ENCODE results near the gene MCM6. TPM values are rescaled to one million over a fixed set of nuclear protein-coding genes. Genes with fewer than 3 reads are reported as not detected.
A peak's percentile ranks its signal among the peaks of the same experiment; 100 is the strongest.
"Not testable (repeated sequence)": the region's sequence is repeated elsewhere in the genome, so short reads cannot be mapped to it uniquely, and the experiment has no call there.

The MCM6 gene
- total and polyA plus RNA-seq, 3 experiments from 2014 or later, result 14.8 to 178 (median 175) TPM

DNA sequence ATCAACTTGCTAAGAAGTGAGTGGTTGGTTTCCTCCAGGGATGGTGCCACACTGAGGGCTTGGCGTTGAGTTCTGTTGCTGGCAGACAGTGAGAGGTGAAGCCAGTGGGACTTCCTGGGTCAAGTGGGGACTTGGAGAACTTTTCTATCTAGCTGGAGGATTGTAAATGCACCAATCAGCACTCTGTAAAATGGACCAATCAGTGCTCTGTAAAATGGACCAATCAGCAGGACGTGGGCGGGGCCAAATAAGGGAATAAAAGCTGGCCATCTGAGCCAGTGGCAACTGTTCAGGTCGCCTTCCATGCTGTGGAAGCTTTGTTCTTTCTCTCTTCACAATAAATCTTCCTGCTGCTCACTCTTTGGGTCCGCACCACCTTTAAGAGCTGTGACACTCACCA lies 12.3 kb upstream of the MCM6 start:
- peak overlapping the region in 1 of 8 donors; percentile 13 for H3K27ac Mint-ChIP-seq
- H3K27ac ChIP-seq (ENCODE audit: low read depth, low read length); CTCF ChIA-PET; H3K4me1 Mint-ChIP-seq; H3K4me3 ChIP-seq (ENCODE audit: low read length); H3K4me3 Mint-ChIP-seq; H3K27me3 ChIP-seq (ENCODE audit: insufficient read depth, low read length, poor library complexity, severe bottlenecking); H3K36me3 Mint-ChIP-seq; H3K9me3 Mint-ChIP-seq; H3K9me3 ChIP-seq (ENCODE audit: low read length); H3K36me3 ChIP-seq (ENCODE audit: insufficient read depth, low read length); POLR2A ChIA-PET; DNase-seq; H3K4me1 ChIP-seq (ENCODE audit: insufficient read depth, low read length): not testable (repeated sequence)
- peaks cover 21 to 23% of the 10 kb centered on the region in 2 donors for H3K27me3 Mint-ChIP-seq

DNA sequence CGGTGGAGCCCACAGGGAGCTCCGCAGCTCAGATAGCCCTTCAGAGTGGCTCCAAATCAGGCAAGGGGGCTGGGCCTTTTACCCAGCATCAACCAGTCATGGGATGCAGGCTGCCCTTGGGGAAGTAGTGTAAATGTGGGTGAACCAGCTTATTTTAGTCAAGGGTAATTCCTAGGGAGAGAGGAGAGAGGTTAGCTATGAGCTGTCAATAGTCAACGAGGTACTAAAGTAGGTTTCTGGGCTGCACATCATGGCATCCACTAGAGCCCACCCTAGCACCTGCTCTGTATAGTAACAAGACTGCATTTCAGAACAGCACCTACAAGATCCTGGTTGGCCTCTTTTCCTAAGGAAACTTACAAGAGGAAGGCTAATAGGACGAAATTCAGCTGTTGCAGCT lies 9.5 kb upstream of the MCM6 start:
- Mint-ChIP-seq H3K27ac (no peak overlapping the region), H3K9me3 (peaks cover 0 to 2% (median 0%) of the 10 kb centered on the region in 5 donors), H3K4me3 (no peak overlapping the region), H3K36me3 (peaks cover 0 to 2% (median 0%) of the 10 kb centered on the region in 3 donors), H3K4me1 (no peaks in the 10 kb centered on the region), H3K27me3 (peaks cover 21 to 23% of the 10 kb centered on the region in 2 donors)
- Histone ChIP-seq H3K27ac (ENCODE audit: low read depth, low read length) (no peak overlapping the region), H3K27me3 (ENCODE audit: insufficient read depth, low read length, poor library complexity, severe bottlenecking) (no peaks in the 10 kb centered on the region), H3K4me1 (ENCODE audit: insufficient read depth, low read length) (no peaks in the 10 kb centered on the region), H3K4me3 (ENCODE audit: low read length) (no peak overlapping the region), H3K9me3 (ENCODE audit: low read length) (no peaks in the 10 kb centered on the region), H3K36me3 (ENCODE audit: insufficient read depth, low read length) (no peaks in the 10 kb centered on the region)
- ChIA-PET POLR2A (interaction anchor here (0.6 kb wide), 1 partner anchor 17 kb away, joined by 3 read pairs; no protein-coding TSS in a partner anchor), CTCF (interaction anchor here (1.3 kb wide), 1 partner anchor 88 kb away, joined by 4 read pairs; no protein-coding TSS in a partner anchor)
- no peak for DNase-seq

DNA sequence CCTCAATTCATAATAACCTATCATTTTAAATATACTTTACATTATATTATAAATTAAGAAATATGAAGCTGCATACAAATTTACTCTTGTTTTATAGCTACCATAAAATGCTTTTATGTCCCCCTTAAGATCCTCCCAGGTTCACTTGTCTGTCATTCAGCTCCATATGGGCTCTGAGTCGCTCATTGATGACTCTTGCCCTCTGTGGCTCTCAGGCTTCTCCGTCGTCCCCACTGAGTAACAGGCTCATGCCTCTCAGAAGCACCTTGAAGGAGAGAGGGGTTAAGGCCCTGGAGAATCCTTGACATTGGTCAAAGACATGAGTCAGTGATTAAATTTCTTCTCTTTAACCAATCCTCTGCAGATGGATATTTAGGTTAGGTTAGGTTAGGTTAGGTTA lies 6.2 kb upstream of the MCM6 start:
- H3K4me3 ChIP-seq (ENCODE audit: low read length), result no peak overlapping the region
- H3K9me3 ChIP-seq (ENCODE audit: low read length), result no peaks in the 10 kb centered on the region
- no peaks in the 10 kb centered on the region for H3K4me1 ChIP-seq (ENCODE audit: insufficient read depth, low read length)
- H3K27me3 Mint-ChIP-seq, result peaks cover 16 to 17% of the 10 kb centered on the region in 2 donors
- POLR2A ChIA-PET, result no interaction called here
- no peaks in the 10 kb centered on the region for H3K27me3 ChIP-seq (ENCODE audit: insufficient read depth, low read length, poor library complexity, severe bottlenecking)
- H3K4me3 Mint-ChIP-seq, result no peak overlapping the region
- CTCF ChIA-PET, result no interaction called here
- H3K4me1 Mint-ChIP-seq, result peaks cover 0 to 4% (median 3%) of the 10 kb centered on the region in 3 donors
- no peaks in the 10 kb centered on the region for H3K36me3 ChIP-seq (ENCODE audit: insufficient read depth, low read length)
- no peak overlapping the region for H3K27ac ChIP-seq (ENCODE audit: low read depth, low read length)
- no peak for DNase-seq
- H3K27ac Mint-ChIP-seq, result no peak overlapping the region
- no peaks in the 10 kb centered on the region for H3K9me3 Mint-ChIP-seq
- H3K36me3 Mint-ChIP-seq, result peaks cover 0 to 3% (median 0%) of the 10 kb centered on the region in 3 donors

DNA sequence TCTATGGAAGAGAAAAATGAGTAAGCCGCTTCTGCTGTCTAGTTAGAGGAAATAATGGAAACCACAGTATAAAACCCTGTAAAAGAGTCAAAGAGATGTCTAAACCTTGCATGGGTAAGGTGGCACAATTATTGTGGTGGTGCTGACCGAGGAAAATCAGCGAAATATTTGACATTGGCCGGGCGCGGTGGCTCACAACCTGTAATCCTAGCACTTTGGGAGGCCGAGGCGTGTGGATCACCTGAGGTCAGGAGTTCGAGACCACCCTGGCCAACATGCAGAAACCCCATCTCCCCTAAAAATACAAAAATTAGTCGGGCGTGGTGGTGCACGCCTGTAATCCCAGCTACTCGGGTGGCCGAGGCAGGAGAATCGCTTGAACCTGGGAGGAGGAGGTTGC lies 527 bp upstream of the MCM6 start:
- Histone ChIP-seq H3K4me1 (ENCODE audit: insufficient read depth, low read length) (peaks cover 23% of the 10 kb centered on the region), H3K27ac (ENCODE audit: low read depth, low read length) (peak overlapping the region; percentile 92), H3K4me3 (ENCODE audit: low read length) (peak overlapping the region; percentile 71)
- H3K36me3 ChIP-seq (ENCODE audit: insufficient read depth, low read length); H3K9me3 Mint-ChIP-seq; H3K9me3 ChIP-seq (ENCODE audit: low read length); H3K27me3 Mint-ChIP-seq; DNase-seq; H3K27me3 ChIP-seq (ENCODE audit: insufficient read depth, low read length, poor library complexity, severe bottlenecking): not testable (repeated sequence)
- ChIA-PET POLR2A (interaction anchor here (0.7 to 1.0 kb wide), 3 partner anchors 136 to 500 kb away, joined by 3 to 5 read pairs (median 4); partner anchors contain the start of gene R3HDM1), CTCF (interaction anchor here (1.8 to 1.9 kb wide), 2 partner anchors 79 to 508 kb away, joined by 7 to 9 read pairs; no protein-coding TSS in a partner anchor)
- Mint-ChIP-seq H3K4me1 (peaks cover 33 to 44% (median 40%) of the 10 kb centered on the region in 3 donors), H3K4me3 (peak overlapping the region; percentile 85 to 96 (median 90)), H3K36me3 (peaks cover 0 to 28% (median 4%) of the 10 kb centered on the region in 3 donors), H3K27ac (peak overlapping the region; percentile 83 to 95 (median 91))

DNA sequence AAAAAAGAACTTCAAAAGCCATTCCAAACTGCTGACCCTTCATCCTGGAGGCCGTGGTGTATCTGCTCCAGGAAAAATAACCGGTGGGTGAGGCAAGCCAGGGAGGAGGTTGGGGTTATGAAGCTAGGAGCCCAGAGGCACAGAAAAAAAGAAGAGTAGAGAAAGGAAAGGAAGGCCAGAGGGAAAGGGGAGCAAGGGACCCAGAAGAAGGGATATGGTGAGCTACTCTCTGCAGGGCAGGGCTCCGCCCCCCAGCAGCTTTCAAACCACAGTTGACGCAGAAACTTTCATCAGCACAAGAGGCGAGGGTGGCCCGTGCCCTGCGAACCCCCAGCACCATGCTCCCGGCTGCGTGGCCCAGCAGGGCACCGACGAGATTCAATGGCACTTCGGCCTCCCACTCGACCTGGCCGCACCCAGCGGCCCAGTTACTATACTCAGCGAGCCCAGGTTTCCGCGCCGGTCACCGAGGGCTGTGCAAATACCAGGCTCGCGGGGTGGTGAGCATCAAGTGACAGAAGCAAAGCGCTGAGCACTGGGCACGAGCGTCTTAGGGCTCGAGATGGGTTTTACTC lies 665 bp downstream of the MCM6 start:
- Mint-ChIP-seq H3K4me3 (peak overlapping the region; percentile 85 to 98 (median 94)), H3K9me3 (peaks cover 0 to 1% (median 0%) of the 10 kb centered on the region in 5 donors), H3K27me3 (peaks cover 0 to 2% of the 10 kb centered on the region in 2 donors), H3K27ac (peak overlapping the region; percentile 83 to 99 (median 98)), H3K36me3 (peaks cover 0 to 38% (median 5%) of the 10 kb centered on the region in 3 donors), H3K4me1 (peaks cover 35 to 53% (median 48%) of the 10 kb centered on the region in 3 donors)
- peak; percentile 60 to 86 (median 77) for DNase-seq
- Histone ChIP-seq H3K36me3 (ENCODE audit: insufficient read depth, low read length) (peaks cover 2% of the 10 kb centered on the region), H3K4me1 (ENCODE audit: insufficient read depth, low read length) (peaks cover 23% of the 10 kb centered on the region), H3K27ac (ENCODE audit: low read depth, low read length) (peak overlapping the region; percentile 92), H3K4me3 (ENCODE audit: low read length) (peak overlapping the region; percentile 71), H3K27me3 (ENCODE audit: insufficient read depth, low read length, poor library complexity, severe bottlenecking) (no peaks in the 10 kb centered on the region), H3K9me3 (ENCODE audit: low read length) (no peaks in the 10 kb centered on the region)
- ChIA-PET POLR2A (interaction anchor here (0.6 to 1.1 kb wide), 7 partner anchors 17 to 345 kb away, joined by 3 to 6 read pairs (median 4); partner anchors contain the start of genes R3HDM1, UBXN4 and ZRANB3), CTCF (interaction anchor here (0.7 to 1.9 kb wide), 5 partner anchors 16 to 548 kb away, joined by 3 to 9 read pairs (median 3); no protein-coding TSS in a partner anchor)

- Mint-ChIP-seq H3K27me3 (peaks cover 0 to 2% of the 10 kb centered on the region in 2 donors), H3K9me3 (peaks cover 0 to 1% (median 0%) of the 10 kb centered on the region in 5 donors), H3K27ac (peak overlapping the region; percentile 43 to 99 (median 96)), H3K4me3 (peak overlapping the region; percentile 85 to 98 (median 94)), H3K36me3 (peaks cover 0 to 38% (median 5%) of the 10 kb centered on the region in 3 donors), H3K4me1 (peaks cover 35 to 57% (median 53%) of the 10 kb centered on the region in 3 donors)
- Histone ChIP-seq H3K27me3 (ENCODE audit: insufficient read depth, low read length, poor library complexity, severe bottlenecking) (no peaks in the 10 kb centered on the region), H3K27ac (ENCODE audit: low read depth, low read length) (peak overlapping the region; percentile 92), H3K4me1 (ENCODE audit: insufficient read depth, low read length) (peaks cover 23% of the 10 kb centered on the region), H3K4me3 (ENCODE audit: low read length) (peak overlapping the region; percentile 71), H3K36me3 (ENCODE audit: insufficient read depth, low read length) (peaks cover 9% of the 10 kb centered on the region), H3K9me3 (ENCODE audit: low read length) (no peaks in the 10 kb centered on the region)
- CTCF ChIA-PET, result interaction anchor here (0.7 to 1.9 kb wide), 5 partner anchors 15 to 549 kb away, joined by 3 to 9 read pairs (median 3); no protein-coding TSS in a partner anchor
- POLR2A ChIA-PET, result interaction anchor here (0.6 to 1.1 kb wide), 5 partner anchors 16 to 344 kb away, joined by 3 to 6 read pairs (median 4); partner anchors contain the start of genes UBXN4 and ZRANB3
- DNase-seq, result peak in 1 of 5 donors; percentile 1
These were observed 1.4 kb downstream of the MCM6 start for GRCh38 chr2:135874777-135875365.

DNA sequence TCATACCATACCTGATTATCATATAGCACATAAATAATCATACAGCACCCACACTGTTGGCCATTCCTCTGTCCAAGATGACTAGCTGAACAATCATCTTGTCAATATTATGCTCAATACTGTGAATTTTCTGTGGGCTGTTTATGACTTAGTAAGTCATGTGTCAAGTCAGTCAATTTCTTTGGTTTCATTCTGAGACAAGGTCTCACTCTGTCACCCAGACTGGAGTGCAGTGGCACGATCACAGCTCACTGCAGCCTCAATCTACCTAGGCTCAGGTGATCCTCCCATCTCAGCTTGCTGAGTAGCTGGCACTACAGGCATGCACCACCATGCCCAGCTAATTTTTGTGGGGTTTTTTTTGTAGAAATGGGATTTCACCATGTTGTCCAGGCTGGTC lies 5.7 kb downstream of the MCM6 start:
- Mint-ChIP-seq H3K27me3 (peaks cover 0 to under 1% of the 10 kb centered on the region in 2 donors), H3K36me3 (peaks cover 16 to 66% (median 19%) of the 10 kb centered on the region in 3 donors), H3K9me3 (peaks cover 0 to 1% (median 0%) of the 10 kb centered on the region in 5 donors), H3K27ac (peak overlapping the region in 2 of 8 donors; percentile 18 to 33), H3K4me1 (peaks cover 25 to 51% (median 51%) of the 10 kb centered on the region in 3 donors), H3K4me3 (no peak overlapping the region)
- DNase-seq, result no peak
- H3K9me3 ChIP-seq (ENCODE audit: low read length), result no peaks in the 10 kb centered on the region
- ChIA-PET POLR2A (interaction anchor here (0.5 kb wide), 1 partner anchor 32 kb away, joined by 3 read pairs; no protein-coding TSS in a partner anchor), CTCF (no interaction called here)
- H3K4me3 ChIP-seq (ENCODE audit: low read length), result no peak overlapping the region
- H3K27ac ChIP-seq (ENCODE audit: low read depth, low read length), result no peak overlapping the region
- no peaks in the 10 kb centered on the region for H3K27me3 ChIP-seq (ENCODE audit: insufficient read depth, low read length, poor library complexity, severe bottlenecking)
- peaks cover 18% of the 10 kb centered on the region for H3K36me3 ChIP-seq (ENCODE audit: insufficient read depth, low read length)
- H3K4me1 ChIP-seq (ENCODE audit: insufficient read depth, low read length), result peaks cover 17% of the 10 kb centered on the region
